HL-60/S4 (cell line): Measurements from ENCODE around the gene MYO18B.

ENCODE experiments used
- in situ Hi-C: fragments of 300-500 bp; cut with MboI; formaldehyde crosslinking; loops from 2 replicates; pipeline ENCODE4 v1.14.3; 2022; ENCODE audit warnings: low sequenced_read_pairs

Gene MYO18B

GRCh38 chr22:26033586-26033985 is 291.6 kb downstream of the MYO18B start:
- in situ Hi-C loops = no loop called here

GRCh38 chr22:26035523-26035922 is 293.5 kb downstream of the MYO18B start:
- in situ Hi-C loops = no loop called here

GRCh38 chr22:26038365-26038764 is 296.4 kb downstream of the MYO18B start:
- in situ Hi-C loops = no loop called here

- in situ Hi-C loops = no loop called here
Observed at GRCh38 chr22:26041931-26042330, 299.9 kb downstream of the MYO18B start.

- in situ Hi-C loops = no loop called here
Observed at GRCh38 chr22:26043031-26043430, 301.0 kb downstream of the MYO18B start.

- in situ Hi-C loops = no loop called here
Observed at GRCh38 chr22:26045051-26045450, 303.1 kb downstream of the MYO18B start.

- in situ Hi-C loops = no loop called here
Observed at GRCh38 chr22:26045860-26046259, 303.9 kb downstream of the MYO18B start.

GRCh38 chr22:26047516-26047915 is 305.5 kb downstream of the MYO18B start:
- in situ Hi-C loops = no loop called here

- in situ Hi-C loops = no loop called here
Observed at GRCh38 chr22:26047920-26048319, 305.9 kb downstream of the MYO18B start.

- in situ Hi-C loops = no loop called here
Observed at GRCh38 chr22:26050079-26050478, 308.1 kb downstream of the MYO18B start.

GRCh38 chr22:26053737-26054316 is 311.8 kb downstream of the MYO18B start:
- in situ Hi-C loops = no loop called here

GRCh38 chr22:26054841-26055605 is 313.0 kb downstream of the MYO18B start:
- in situ Hi-C loops = no loop called here

- in situ Hi-C loops = no loop called here
Observed at GRCh38 chr22:26055693-26056092, 313.7 kb downstream of the MYO18B start.

GRCh38 chr22:26056455-26057200 is 314.6 kb downstream of the MYO18B start:
- in situ Hi-C loops = no loop called here

- in situ Hi-C loops = no loop called here
Observed at GRCh38 chr22:26057731-26058130, 315.7 kb downstream of the MYO18B start.

- in situ Hi-C loops = no loop called here
Observed at GRCh38 chr22:26064048-26064447, 322.1 kb downstream of the MYO18B start.

GRCh38 chr22:26065847-26066246 is 323.9 kb downstream of the MYO18B start:
- in situ Hi-C loops = no loop called here

GRCh38 chr22:26066534-26066933 is 324.5 kb downstream of the MYO18B start:
- in situ Hi-C loops = no loop called here

- in situ Hi-C loops = no loop called here
Observed at GRCh38 chr22:26068571-26068970, 326.6 kb downstream of the MYO18B start.

GRCh38 chr22:26072621-26073020 is 330.6 kb downstream of the MYO18B start:
- in situ Hi-C loops = no loop called here

- in situ Hi-C loops = no loop called here
Observed at GRCh38 chr22:26075251-26075650, 333.3 kb downstream of the MYO18B start.

- in situ Hi-C loops = no loop called here
Observed at GRCh38 chr22:26079009-26079408, 337.0 kb downstream of the MYO18B start.
